HCT116 (cell line): ENCODE results near the gene CERK. TPM values are rescaled to one million over a fixed set of nuclear protein-coding genes. Genes with fewer than 3 reads are reported as not detected.

ENCODE experiments used
- ATAC-seq: fragments of 200-7000 bp; cut with Tn5 transposase; 2 replicates; pipeline ENCODE4 v1.9.1; 2020; ENCODE audit warnings: mild to moderate bottlenecking, moderate library complexity
- BruUV-seq: library from RNA; stranded (reverse); fragments of 400-500 nt; replicated peaks from 2 replicates; lab custom pipeline; 2021; lab: Mats Ljungman, UMichigan
- CTCF ChIA-PET: fragments of 300-600 bp; sonication (Branson Sonifier 250); formaldehyde crosslinking; loops from one replicate; lab custom pipeline; 2021; ENCODE audit warnings: antibody characterized with exemption; lab: Charles Lee
- POLR2A ChIA-PET: fragments of 300-600, 350-600 bp; sonication (Branson Sonifier 250); formaldehyde crosslinking; loops from one replicate; lab custom pipeline; 2021; ENCODE audit warnings: antibody characterized with exemption; lab: Charles Lee
- RAD21 ChIA-PET, 2 experiments: fragments of 300-600 bp; sonication (Branson Sonifier 250); formaldehyde crosslinking; loops; one replicate each; lab custom pipeline; 2023; ENCODE audit warnings: low total read pairs in 2 of 2; ENCODE audit not compliant: uncharacterized antibody in 2 of 2, unreplicated experiment in 2 of 2, low non-redundant PET in 1 of 2; lab: Charles Lee
- DNase-seq: peaks from one replicate; pipeline ENCODE4 v3.0.0-alpha.2; 2010; ENCODE audit warnings: low read depth, low spot score
- H2AFZ ChIP-seq: fragments of 200-600 bp; shearing (Covaris generic), sonication (generic); 2 replicates; pipeline ENCODE4 v1.6.1; 2017; ENCODE audit warnings: low read depth, mixed run types, mixed read lengths, antibody characterized with exemption, low read length; ENCODE audit not compliant: poor library complexity, severe bottlenecking
- H3K27ac ChIP-seq: 2 replicates; pipeline ENCODE4 v1.5.1; 2012; ENCODE audit warnings: low read depth, low read length
- H3K27me3 ChIP-seq: fragments of 200-600 bp; sonication (generic); 2 replicates; pipeline ENCODE4 v1.6.1; 2016; ENCODE audit warnings: mixed run types, low read length, mixed read lengths; ENCODE audit not compliant: insufficient read depth
- H3K36me3 ChIP-seq, 2 experiments: fragments of 200-500 bp in 1 of 2; fragments of 200-600 bp in 1 of 2; sonication (Bioruptor generic) in 1 of 2; sonication (generic) in 1 of 2; 2 replicates each; pipeline versions ENCODE4 v1.5.1 to v1.6.1; 2014 to 2016; ENCODE audit warnings: low read length in 2 of 2, inconsistent platforms in 1 of 2, mixed read lengths in 1 of 2, mixed run types in 1 of 2; ENCODE audit not compliant: insufficient read depth in 2 of 2, control insufficient read depth in 1 of 2
- H3K4me1 ChIP-seq, 2 experiments: fragments of 200-600 bp in 1 of 2; sonication (generic) in 1 of 2; 2 replicates each; pipeline versions ENCODE4 v1.5.1 to v1.6.1; 2012 to 2017; ENCODE audit warnings: low read length in 2 of 2, inconsistent platforms in 1 of 2, mild to moderate bottlenecking in 1 of 2, mixed read lengths in 1 of 2, mixed run types in 1 of 2, moderate library complexity in 1 of 2; ENCODE audit not compliant: insufficient read depth in 2 of 2, control insufficient read depth in 1 of 2
- H3K4me2 ChIP-seq: fragments of 200-600 bp; sonication (generic); 2 replicates; pipeline ENCODE4 v1.6.1; 2017; ENCODE audit warnings: mixed run types, low read length, mixed read lengths
- H3K4me3 ChIP-seq, 2 experiments: fragments of 200-600 bp in 1 of 2; sonication (generic) in 1 of 2; replicated peaks in 1 of 2; 2 replicates each; pipeline ENCODE4 v1.5.1; 2011 to 2016; ENCODE audit warnings: low read length in 2 of 2, control low read depth in 1 of 2, low read depth in 1 of 2, mild to moderate bottlenecking in 1 of 2, mixed read lengths in 1 of 2, mixed run types in 1 of 2
- H3K79me2 ChIP-seq: fragments of 200-600 bp; sonication (generic); 2 replicates; pipeline ENCODE4 v1.6.1; 2017; ENCODE audit warnings: mild to moderate bottlenecking, mixed run types, low read length, moderate library complexity, mixed read lengths; ENCODE audit not compliant: insufficient read depth
- H3K9ac ChIP-seq: fragments of 200-600 bp; sonication (generic); 2 replicates; pipeline ENCODE4 v1.6.1; 2016; ENCODE audit warnings: low read length, mixed read lengths
- H3K9me2 ChIP-seq: fragments of 200-600 bp; sonication (generic), shearing (Covaris generic); 2 replicates; pipeline ENCODE4 v1.6.1; 2017; ENCODE audit warnings: mixed run types, mild to moderate bottlenecking, moderate library complexity; ENCODE audit not compliant: insufficient read depth
- H3K9me3 ChIP-seq, 2 experiments: fragments of 200-500 bp in 1 of 2; fragments of 200-600 bp in 1 of 2; sonication (Bioruptor generic) in 1 of 2; sonication (generic) in 1 of 2; 2 replicates each; pipeline ENCODE4 v1.6.1; 2014 to 2017; ENCODE audit warnings: low read length in 2 of 2, mixed read lengths in 2 of 2, inconsistent platforms in 1 of 2, low read depth in 1 of 2, mild to moderate bottlenecking in 1 of 2, mixed run types in 1 of 2, moderate library complexity in 1 of 2; ENCODE audit not compliant: control insufficient read depth in 1 of 2, insufficient read depth in 1 of 2
- H4K20me1 ChIP-seq: fragments of 200-600 bp; sonication (generic), shearing (Covaris generic); 2 replicates; pipeline ENCODE4 v1.6.1; 2017; ENCODE audit warnings: mixed run types, mild to moderate bottlenecking, moderate library complexity; ENCODE audit not compliant: insufficient read depth
- CEBPB ChIP-seq: IDR thresholded peaks from 2 replicates; pipeline ENCODE4 v1.6.1; 2012; ENCODE audit warnings: low read depth
- ELF1 ChIP-seq: IDR thresholded peaks from 2 replicates; pipeline ENCODE4 v1.6.1; 2012; ENCODE audit warnings: low read depth, borderline replicate concordance
- EZH2phosphoT487 ChIP-seq: fragments of 200-600 bp; IDR thresholded peaks from 2 replicates; pipeline ENCODE4 v1.6.1; 2018; ENCODE audit warnings: antibody characterized with exemption, borderline replicate concordance
- RAD21 ChIP-seq: IDR thresholded peaks from 2 replicates; pipeline ENCODE4 v1.6.1; 2012; ENCODE audit warnings: low read depth, mild to moderate bottlenecking
- SP1 ChIP-seq: IDR thresholded peaks from 2 replicates; pipeline ENCODE4 v1.6.1; 2012; ENCODE audit warnings: low read depth
- TCF7L2 ChIP-seq: IDR thresholded peaks from 2 replicates; pipeline ENCODE4 v1.7.0; 2011; ENCODE audit warnings: borderline replicate concordance, inconsistent platforms; ENCODE audit not compliant: insufficient read depth, insufficient read length; ENCODE audit errors: extremely low read depth
- YY1 ChIP-seq: IDR thresholded peaks from 2 replicates; pipeline ENCODE4 v1.6.1; 2011; ENCODE audit warnings: low read length, low read depth, moderate library complexity, mild to moderate bottlenecking; ENCODE audit not compliant: insufficient replicate concordance; ENCODE audit errors: extremely low read depth
- ZBTB33 ChIP-seq: IDR thresholded peaks from 2 replicates; pipeline ENCODE4 v1.6.1; 2011; ENCODE audit warnings: mild to moderate bottlenecking, low read length, moderate library complexity; ENCODE audit not compliant: insufficient replicate concordance; ENCODE audit errors: extremely low read depth
- intact Hi-C: fragments of 100-400 bp; cut with micrococcal nuclease; formaldehyde crosslinking; loops from 2 replicates; pipeline ENCODE4 v1.10.0; 2022
- total RNA-seq: library from RNA; stranded (reverse); gene quantifications from one replicate; pipeline ENCODE4 v1.2.1, GENCODE V29; 2021; ENCODE audit not compliant: unreplicated experiment
- TF ChIP-seq, protein P1 (sequence below), 3 experiments: fragments of 200-600 bp in 1 of 3; sonication (generic) in 1 of 3; IDR thresholded peaks in 2 of 3; conservative IDR thresholded peaks in 1 of 3; 2 replicates each; pipeline ENCODE4 v1.5.1; 2012 to 2017; ENCODE audit warnings: low read depth in 2 of 3, low read length in 2 of 3, antibody characterized with exemption in 1 of 3, borderline replicate concordance in 1 of 3, control low read depth in 1 of 3, mild to moderate bottlenecking in 1 of 3, mixed read lengths in 1 of 3, mixed run types in 1 of 3, moderate library complexity in 1 of 3; ENCODE audit not compliant: insufficient read depth in 1 of 3

The CERK gene
- total RNA-seq, 1 experiment from 2014 or later, result 35.0 TPM

- H3K4me1 ChIP-seq, result no peaks in the 10 kb centered on the region
- peaks cover 20 to 29% of the 10 kb centered on the region in 2 experiments for H3K36me3 ChIP-seq
- H3K27me3 ChIP-seq, result no peaks in the 10 kb centered on the region
- no peak overlapping the region for H3K4me2 ChIP-seq
- no peaks in the 10 kb centered on the region for H4K20me1 ChIP-seq
- no peak for DNase-seq
- H3K9me3 ChIP-seq, result no peaks in the 10 kb centered on the region
- H2AFZ ChIP-seq, result no peak overlapping the region
- intact Hi-C loops, result no loop called here
- BruUV-seq, result no TSS peak
- no peaks in the 10 kb centered on the region for H3K9me2 ChIP-seq
- no peak overlapping the region for H3K9ac ChIP-seq
- ChIA-PET RAD21 (no interaction called here), CTCF (no interaction called here), POLR2A (no interaction called here)
- ATAC-seq, result no peak
- TF ChIP-seq YY1 (no peak), ZBTB33 (no peak), ELF1 (no peak), CEBPB (no peak), TCF7L2 (no peak), EZH2phosphoT487 (no peak), SP1 (no peak), RAD21 (no peak)
- TF ChIP-seq, protein P1, sequence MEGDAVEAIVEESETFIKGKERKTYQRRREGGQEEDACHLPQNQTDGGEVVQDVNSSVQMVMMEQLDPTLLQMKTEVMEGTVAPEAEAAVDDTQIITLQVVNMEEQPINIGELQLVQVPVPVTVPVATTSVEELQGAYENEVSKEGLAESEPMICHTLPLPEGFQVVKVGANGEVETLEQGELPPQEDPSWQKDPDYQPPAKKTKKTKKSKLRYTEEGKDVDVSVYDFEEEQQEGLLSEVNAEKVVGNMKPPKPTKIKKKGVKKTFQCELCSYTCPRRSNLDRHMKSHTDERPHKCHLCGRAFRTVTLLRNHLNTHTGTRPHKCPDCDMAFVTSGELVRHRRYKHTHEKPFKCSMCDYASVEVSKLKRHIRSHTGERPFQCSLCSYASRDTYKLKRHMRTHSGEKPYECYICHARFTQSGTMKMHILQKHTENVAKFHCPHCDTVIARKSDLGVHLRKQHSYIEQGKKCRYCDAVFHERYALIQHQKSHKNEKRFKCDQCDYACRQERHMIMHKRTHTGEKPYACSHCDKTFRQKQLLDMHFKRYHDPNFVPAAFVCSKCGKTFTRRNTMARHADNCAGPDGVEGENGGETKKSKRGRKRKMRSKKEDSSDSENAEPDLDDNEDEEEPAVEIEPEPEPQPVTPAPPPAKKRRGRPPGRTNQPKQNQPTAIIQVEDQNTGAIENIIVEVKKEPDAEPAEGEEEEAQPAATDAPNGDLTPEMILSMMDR (IDR thresholded peaks at IDR 0.05 in 2 of 3, conservative IDR thresholded peaks at IDR 0.05 in 1 of 3; ENCODE audit: borderline replicate concordance in 1 of 3, insufficient read depth in 1 of 3, low read depth in 2 of 3, low read length in 2 of 3), result no peak
- H3K27ac ChIP-seq, result no peak overlapping the region
- H3K79me2 ChIP-seq, result no peaks in the 10 kb centered on the region
- H3K4me3 ChIP-seq, result no peak overlapping the region
Measured at GRCh38 chr22:46712288-46712687, 25.8 kb downstream of the CERK start.
